GM18520 (cell line): ENCODE results near the gene FAM117A.
"Not testable (repeated sequence)": the region's sequence is repeated elsewhere in the genome, so short reads cannot be mapped to it uniquely, and the experiment has no call there.

Experiments used
- ATAC-seq: cut with Tn5 transposase; IDR thresholded peaks from one replicate; pipeline ENCODE4 v1.9.1; 2021; ENCODE audit not compliant: unreplicated experiment

The FAM117A gene

DNA sequence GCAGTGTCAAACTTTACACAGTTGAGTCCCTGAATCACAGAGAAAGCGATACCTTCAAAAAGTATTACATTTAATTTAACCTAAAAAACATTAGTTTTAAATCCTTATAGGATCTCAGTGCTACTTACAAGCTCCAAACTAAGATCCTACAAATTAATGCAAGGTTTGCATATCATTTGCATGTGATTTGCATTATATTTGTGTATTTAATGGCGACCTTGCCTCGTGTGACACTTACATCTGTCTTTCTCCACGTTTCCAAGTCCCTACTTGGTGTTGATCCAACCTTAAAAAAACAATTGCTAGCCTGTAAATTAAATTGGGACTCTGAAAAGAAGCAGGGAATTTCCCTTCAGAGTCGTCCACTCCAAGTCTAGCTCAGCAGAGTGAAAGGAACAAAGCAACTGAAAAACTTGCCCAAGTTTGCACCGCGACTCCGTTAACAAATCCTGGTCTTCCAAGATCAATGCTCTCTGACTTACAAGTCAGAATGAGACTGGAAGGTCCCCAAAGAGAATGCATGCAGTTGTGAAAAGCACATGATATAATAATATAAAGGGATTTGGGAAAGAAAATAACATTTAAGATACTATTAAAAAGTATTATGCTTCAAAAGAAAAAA is 739 bp upstream of the FAM117A start:
- ATAC-seq: no peak

DNA sequence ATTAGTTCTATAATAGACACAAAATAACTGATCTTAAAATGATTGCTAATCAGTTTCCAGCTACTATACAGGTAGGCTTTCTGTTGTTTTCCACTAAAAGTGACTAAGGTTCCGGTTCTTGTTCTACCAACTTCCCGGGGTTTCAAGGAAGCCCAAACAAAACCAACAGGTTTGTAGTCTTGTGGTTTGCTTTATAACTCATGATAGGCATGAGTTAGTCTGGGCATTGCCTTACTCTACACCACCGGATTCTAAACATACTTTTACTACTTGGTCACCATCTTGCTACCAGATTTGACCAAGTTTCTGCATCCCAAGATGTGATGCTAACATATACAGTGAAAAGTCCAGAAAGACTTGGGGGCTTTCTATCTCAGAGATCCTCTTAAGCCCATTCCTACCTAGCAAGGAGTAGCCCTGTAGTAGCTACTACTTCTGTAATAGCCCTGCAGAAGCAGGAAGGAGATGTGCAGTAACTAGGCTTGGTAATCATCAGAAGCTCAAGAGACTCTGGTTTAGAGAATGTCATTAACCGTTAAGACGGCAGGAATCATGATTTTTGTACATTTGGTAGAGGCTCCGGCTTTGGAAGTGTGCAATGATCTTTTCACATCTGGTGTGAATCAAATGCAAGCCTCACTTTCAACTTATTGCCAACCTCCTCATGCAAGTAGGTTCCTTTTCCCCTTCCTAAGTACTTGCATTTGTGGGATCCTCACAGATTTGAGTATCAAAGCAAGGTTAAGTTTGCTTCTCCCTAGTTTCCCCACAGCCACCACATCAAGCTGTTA is 1.6 kb downstream of the FAM117A start:
- no peak for ATAC-seq

DNA sequence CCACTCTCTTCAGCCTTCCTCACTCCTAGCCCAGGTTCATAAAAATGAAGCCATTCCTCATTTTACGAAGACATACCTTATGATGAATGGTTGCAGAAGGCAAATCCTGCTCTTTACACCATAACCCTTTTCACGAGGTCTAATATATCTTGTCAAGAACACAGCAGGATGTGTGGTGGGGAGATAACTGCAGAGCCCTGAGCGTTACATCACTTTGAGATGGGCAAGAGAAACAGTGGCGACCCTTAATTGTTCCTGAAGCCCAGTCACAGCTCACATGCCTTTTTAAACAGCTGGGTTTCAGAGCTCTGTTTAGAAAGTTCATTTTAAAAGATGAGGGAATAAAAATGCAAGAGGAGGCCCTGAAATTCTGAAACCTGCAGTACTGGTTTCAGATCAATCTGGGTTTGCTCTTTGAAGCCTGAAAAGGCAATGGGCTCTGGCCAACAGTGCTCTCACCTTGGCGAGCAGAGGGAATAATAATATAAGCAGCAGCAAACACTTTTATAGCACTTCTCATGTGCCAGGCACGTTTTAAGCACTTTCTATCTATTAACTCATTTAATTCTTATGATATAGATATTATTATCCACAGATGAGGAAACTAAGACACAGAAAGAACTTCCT is 2.9 kb downstream of the FAM117A start:
- ATAC-seq: no peak

DNA sequence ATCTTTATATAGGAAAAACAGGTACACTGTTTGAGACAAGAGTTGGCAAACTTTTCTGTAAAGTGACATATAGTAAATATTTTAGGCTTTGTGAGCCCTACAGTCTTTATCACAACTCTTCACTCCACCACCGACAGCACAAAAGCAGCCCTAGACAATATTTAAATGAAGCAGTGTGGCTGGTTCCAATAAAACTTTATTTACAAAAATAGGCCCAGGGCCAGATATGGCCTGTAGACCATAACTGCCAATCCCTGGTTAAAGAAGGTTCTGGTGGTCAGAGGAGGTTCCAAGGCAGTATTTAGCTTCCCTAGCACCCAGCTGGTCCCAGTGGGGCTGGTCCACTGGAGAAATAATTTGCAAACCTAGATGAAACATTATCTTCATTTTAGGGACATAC is 3.6 kb downstream of the FAM117A start:
- ATAC-seq: no peak

DNA sequence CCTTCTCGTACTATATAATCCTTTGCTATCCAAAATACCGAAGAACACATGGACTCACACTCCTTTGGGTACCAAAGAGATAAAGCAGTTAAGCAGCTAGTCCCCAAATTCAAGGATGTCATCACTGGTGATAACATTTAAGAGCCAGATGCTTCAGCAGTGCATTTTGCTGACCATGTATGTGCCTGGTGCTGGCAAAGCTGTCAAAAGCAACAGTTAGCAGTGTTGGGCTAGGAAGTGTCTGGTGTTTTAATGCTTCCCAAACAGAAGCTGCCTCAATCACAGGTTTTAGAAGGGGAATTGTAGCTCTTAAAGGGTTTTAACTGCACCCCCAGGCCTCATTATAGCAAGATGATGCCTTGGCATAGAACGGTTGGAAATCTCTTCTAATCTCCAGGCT is 4.7 kb downstream of the FAM117A start:
- ATAC-seq: no peak

DNA sequence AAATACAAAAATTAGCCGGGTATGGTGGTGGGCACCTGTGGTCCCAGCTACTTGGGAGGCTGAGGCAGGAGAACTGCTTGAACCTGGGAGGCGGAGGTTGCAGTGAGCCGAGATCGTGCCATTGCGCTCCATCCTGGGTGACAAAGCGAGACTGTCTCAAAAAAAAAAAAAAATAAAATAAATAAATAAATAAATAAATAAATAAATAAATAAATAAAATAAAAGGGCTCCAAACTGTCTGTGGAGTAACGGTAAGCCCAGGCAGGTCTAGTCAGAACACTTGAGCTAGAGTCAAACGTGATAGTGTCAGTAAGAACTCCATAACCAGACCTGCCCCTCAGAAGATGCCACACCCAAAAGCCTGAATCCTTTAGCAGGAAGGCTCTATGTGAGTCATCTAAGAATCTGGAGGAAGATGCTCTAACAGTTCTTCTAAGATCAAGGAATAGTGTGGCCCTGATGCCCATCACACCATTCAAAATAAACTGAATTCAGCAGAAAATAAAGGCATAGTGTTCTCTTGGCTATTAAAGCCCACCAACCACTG is 5.4 kb downstream of the FAM117A start:
- ATAC-seq: not testable (repeated sequence)

DNA sequence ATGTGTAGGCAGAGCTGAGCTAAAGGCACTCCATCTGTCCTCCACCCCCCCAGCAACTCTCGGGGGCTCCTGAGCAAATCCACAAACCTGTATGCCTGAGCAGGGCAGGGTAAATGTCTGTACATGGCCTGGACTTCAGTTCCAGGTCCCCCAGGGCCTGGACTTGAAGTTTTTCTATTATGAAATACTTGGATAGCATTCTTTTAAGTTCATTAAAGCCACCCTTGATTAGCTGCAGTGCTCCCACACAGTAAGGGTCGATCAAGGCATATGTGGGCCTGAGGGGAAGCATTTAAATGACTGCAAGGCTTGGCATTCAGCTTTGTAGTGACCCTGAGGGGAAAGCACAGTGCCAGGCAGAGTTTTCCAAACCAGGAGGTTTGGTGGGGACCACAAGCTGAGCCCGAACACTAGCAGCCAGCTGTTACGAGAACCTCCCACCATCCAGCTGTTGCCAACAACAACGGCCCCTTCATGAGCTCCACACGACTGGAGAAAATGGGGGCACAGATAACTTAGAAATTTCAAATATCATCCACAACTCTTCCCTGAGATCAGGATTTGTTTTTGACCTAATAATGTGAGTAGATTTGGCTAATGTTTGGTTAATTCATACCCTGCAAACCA is 6.7 kb downstream of the FAM117A start:
- no peak for ATAC-seq

DNA sequence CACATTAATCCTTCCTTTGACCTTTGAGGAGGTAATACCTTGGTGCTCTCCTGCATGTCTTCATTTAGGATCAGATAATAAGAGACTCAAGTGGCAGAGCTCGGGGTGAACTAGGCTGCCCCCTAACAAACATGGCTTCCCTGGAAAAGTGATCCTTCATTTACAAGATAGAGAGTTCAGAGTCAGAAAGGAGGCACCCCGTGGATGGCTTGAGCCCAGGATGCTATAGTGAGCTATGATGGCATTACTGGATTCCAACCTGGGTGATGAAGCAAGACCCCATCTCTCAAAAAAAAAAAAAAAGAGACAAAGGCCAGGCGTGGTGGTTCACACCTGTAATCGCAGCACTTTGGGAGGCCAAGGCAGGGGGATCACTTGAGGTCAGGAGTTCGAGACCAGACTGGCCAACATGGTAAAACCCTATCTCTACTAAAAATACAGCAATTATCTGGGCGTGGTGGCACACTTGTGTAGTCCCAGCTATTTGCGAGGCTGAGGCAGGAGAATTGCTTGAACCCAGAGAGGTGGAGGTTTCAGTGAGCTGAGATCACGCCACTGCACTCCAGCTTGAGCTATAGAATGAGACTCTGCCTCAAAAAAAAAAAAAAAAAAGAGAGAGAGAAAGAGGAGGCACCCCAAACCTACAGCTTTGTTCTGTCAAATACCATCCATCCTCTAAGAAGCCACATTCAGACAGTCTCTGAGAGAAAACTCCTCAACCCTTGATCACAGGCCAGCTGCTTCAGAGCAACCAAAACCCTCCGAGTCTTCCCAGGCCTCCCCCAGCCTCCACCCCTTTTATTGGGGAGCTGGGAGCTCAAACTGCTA is 7.4 kb downstream of the FAM117A start:
- no peak for ATAC-seq

DNA sequence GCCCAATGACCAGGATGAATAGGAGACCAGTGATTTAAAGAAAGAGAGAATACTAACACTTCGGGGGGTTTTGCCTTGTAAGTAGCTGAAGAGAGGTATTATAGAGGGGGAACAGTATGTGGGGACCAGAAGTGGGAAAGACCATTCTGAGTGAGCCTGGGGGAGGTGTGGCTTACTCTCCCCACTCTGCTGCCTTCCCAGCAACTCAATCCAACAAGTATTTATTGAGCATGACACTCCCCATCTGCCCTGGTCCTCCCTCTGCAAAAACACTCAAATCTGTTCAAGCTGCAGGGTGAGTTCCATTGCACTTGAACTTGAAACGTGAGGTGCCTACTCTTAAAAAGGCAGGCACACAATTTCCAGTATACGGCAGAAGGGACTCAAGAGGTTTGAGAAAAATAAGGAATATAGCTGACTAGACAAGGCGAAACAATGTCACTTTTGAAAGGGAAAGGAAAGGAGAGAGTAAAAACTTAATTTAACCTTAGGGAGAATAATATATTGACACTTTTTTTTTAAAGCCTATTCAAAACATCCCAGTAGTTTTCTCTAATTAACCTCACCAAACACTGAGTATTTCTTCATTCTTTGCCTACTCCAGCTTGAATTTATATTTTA is 8.2 kb downstream of the FAM117A start:
- no peak for ATAC-seq

DNA sequence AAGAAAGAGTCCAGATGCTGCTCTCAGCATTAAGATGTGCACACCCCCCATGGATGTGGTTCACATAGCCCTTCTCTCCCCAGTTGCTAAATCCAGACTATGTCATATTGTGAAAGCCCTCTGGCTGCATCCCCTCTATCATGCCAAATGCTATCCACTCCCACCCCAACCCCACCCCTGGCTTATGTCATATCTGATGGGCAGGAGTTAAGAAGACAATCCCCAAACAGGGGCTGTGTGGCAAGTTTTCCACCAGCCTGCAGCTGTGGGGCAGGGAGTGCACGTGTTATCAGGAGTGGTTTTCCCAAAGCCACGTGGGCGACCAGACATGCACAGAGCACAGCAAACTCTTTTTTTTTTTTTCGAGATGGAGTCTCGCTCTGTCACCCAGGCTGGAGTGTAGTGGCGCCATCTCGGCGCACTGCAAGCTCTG is 10.0 kb downstream of the FAM117A start:
- no peak for ATAC-seq

DNA sequence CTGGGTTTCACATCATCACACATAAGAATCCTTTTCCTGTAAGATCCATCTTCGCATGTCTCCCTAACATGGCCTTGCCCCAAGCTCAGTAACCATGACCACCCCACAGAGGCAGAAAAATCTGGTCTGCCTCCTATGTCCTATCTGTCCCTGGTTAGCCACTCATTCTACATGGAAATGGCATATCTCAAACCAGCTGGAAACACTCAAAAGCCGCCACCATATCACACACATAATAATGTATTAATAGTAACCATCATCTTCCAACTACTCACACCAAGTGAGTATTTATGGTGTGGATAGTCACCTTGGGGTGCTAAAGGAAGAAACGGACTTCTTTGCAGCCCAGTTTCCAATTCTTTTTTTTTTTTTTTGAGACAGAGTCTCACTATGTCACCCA is 11.4 kb downstream of the FAM117A start:
- no peak for ATAC-seq

DNA sequence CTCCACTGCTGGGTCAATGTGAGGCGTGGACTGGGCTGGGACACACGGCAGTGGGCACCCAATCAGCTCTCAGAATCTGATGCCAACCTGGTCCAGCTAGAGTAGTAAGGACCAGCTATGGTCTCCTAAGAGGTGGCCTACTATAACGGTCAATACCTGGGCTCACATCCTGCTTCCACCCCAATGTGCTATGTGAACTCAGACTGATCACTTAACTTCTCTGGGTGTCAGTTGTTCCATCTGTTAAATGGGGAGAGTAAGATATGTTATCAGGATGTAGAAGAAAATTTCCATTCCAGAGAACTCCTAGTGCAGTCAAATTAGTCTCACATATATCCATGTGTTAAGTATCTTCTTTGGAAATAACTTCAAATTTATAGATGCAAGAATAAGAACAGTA is 14.2 kb downstream of the FAM117A start:
- no peak for ATAC-seq

DNA sequence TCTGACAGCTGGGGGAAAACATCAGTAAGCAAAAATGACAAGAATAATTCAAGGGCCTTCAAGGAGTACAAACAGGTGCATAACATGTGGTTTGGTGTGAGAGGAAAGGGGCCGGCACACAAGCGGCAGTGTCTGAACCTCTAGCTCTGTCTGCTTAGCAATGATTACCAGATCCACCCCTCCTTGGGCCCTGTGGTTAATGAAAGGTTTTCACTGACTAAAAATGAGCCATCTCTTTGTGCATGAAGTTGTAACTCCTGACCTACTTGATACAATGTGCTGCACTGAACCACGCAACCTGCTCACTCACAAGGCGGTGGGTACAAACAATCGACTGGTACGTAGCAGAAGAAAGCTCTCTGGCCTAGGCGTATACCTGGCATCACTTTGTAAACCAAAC is 15.1 kb downstream of the FAM117A start:
- peak; percentile 72 for ATAC-seq

DNA sequence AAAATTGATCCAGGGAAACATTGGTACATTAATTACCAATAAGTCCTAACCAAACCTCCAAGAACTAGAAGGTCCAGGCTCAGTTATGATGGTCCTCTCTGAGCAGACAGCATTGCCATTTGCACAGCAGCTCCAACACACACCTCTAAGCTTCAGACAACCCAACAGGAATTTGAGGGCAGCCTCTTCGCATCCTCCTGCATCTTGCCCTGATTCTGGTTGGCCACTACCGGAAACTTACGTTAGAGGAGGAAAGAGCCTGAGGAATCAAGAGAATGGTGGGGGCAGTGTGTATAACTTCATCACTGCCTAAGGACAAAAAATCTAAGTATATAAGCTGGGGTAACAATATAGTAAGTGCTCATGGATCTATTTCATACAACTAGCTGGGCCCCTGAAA is 15.7 kb downstream of the FAM117A start:
- no peak for ATAC-seq

DNA sequence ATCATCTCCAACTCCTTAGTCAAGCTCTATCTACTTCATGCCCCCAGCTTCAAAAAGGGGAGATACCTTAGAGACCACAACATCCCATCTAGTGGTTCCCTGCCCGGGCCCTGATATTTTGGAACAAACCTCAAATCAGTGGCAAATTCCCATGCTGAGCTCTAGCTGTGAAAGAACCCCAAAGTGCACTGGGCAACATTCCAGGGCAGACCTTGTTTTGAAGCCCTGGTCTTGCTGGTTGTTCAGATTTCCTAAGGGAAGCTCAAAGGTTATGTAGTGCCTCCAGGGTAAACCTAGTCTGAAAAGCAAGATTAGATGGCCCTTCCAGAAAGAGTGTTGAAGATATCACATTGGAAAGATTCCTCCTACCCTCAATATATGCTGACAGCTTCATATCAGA is 16.3 kb downstream of the FAM117A start:
- ATAC-seq: no peak

DNA sequence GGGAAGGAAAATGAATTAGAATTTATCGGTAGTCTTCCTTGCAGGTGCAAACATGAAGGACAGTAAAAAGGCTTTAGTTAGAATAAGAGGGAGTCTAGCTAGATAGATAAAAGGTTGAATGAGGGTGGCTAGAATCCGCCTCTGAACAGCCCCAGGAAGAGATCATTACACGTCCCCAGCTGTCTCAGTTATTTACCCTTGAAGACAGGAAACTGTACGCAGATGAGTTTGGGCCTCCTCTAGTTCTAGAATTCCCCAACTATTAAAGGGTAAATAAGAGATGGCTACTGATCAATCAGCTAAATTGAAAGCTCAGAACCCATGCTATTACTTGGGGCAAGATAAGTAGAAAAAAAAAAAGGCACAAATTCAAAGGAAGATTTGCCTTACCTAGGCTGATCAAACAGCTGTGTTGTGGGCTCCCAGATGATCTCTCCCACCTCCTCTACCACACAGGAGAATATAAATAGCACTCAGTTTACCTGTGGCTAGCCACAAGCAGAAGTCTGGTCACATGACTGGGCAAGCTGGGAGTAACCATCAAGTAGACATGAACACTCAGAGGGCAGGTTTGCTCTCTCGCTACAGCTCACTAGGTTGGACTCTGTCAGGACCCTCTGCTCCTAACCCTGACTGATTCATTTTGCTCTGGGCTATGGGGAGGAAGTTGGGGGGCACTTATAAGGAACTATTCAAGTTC is 17.0 kb downstream of the FAM117A start:
- ATAC-seq: peak; percentile 40

DNA sequence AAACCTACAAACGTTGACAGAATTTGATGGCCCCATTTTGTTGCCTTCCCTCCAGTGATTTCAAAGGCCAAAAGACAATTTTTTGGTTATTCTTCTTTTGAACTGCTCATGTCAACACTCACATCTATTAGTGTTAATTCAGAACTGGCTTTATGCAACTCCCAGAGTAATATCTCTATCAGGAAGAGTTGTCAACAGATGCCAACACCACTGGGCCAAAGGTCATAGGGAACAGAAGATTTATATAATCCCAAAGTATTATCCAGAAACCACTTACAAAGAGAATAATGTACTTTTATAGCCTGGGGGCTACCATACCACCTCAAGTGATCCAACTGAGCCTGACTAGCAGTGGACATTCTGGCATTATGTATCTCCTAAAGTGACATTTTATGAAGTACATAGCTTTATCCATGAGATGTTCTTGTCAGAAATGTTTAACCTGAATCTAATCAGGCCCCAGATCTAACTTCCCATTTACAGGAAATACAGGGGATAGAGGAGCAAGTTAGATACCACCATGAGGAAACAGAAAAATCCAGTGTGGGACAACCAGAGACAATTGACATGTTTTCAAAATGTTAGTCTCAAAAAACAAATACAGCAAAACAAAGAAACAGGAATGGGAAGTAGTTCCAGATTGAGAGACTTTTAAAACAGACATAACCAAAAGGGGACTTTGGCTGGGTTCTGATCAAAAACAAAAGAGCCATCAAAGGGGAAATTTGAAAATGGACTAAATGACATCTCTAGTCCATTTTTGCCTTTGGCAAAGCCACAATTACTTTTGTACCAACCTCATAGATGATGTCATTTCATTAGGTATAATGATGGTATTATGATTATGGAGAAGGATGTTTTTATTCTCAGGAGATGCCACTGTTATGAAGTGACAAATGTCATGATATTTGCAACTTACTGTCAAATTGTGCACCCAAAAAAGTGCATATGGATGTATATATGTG is 18.5 kb downstream of the FAM117A start:
- no peak for ATAC-seq

DNA sequence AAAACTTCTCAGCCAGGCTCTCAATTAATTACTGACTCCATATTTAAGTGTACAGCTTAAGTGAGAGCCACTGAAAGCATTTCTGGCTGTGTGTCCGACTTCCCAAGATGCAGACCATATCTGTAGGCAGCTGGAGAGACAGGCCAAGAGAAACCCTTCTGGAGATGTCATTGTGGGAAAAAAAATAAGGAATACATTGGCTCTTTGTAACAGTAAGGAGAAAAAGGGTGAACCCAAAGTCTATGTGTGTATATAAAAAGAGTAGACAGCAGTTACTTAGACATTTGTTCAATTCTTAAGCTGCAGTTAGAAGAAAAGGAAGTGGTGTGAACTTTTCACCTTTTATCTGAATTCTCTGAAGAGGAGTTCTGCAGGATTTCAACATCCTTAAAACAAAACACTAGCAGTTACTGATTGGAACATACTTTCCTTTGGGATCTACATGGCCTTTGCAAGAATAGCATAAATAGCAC is 21.7 kb downstream of the FAM117A start:
- no peak for ATAC-seq
